A673 (cell line): ENCODE measurements around the gene COX15.
"Not testable (repeated sequence)": the region's sequence is repeated elsewhere in the genome, so short reads cannot be mapped to it uniquely, and the experiment has no call there.

ENCODE experiments used
- CTCF ChIP-seq: fragments of 300-800, 200-600 bp; sonication (generic); conservative IDR thresholded peaks from 2 replicates; pipeline ENCODE4 v1.5.1; 2017; ENCODE audit warnings: low read depth, mild to moderate bottlenecking, antibody characterized with exemption, low read length, moderate library complexity, mixed read lengths
- EZH2 ChIP-seq: fragments of 200-600 bp; sonication (generic); IDR thresholded peaks from 2 replicates; pipeline ENCODE4 v1.6.1; 2017; ENCODE audit warnings: borderline replicate concordance, low read depth, mild to moderate bottlenecking, mixed read lengths, antibody characterized with exemption, low read length; ENCODE audit not compliant: poor library complexity, severe bottlenecking

- not testable (repeated sequence) for TF ChIP-seq CTCF, EZH2
Observed at GRCh38 chr10:99734111-99734510, 2.2 kb upstream of the COX15 start.
